Activated naive CD4-positive, alpha-beta T cell treated with anti-CD3 and anti-CD28 coated beads, Interleukin-2, amount 10 ng/mL, durations not matched to agents 7 days and 5 days (primary cell): ENCODE results near the gene CACNG4.
A peak's percentile ranks its signal among the peaks of the same experiment; 100 is the strongest.

Experiments
- CTCF ChIA-PET: fragments of 350-600 bp; sonication (Branson Sonifier 250); formaldehyde crosslinking; loops from one replicate; lab custom pipeline; 2021; ENCODE audit warnings: antibody characterized with exemption; lab: Charles Lee
- DNase-seq: peaks from one replicate; pipeline ENCODE4 v3.0.0-alpha.2; 2020
- H3K27ac Mint-ChIP-seq: one replicate; pipeline ENCODE4 v1.8.0; 2021; ENCODE audit warnings: mild to moderate bottlenecking, moderate library complexity, mixed read lengths
- H3K27me3 Mint-ChIP-seq: one replicate; pipeline ENCODE4 v1.8.0; 2021; ENCODE audit warnings: mild to moderate bottlenecking, mixed read lengths
- H3K36me3 Mint-ChIP-seq: one replicate; pipeline ENCODE4 v1.8.0; 2021; ENCODE audit warnings: mixed read lengths
- H3K4me1 Mint-ChIP-seq: one replicate; pipeline ENCODE4 v1.8.0; 2021; ENCODE audit warnings: mixed read lengths
- H3K4me3 Mint-ChIP-seq: one replicate; pipeline ENCODE4 v1.8.0; 2021; ENCODE audit warnings: mild to moderate bottlenecking, moderate library complexity, mixed read lengths
- H3K9me3 Mint-ChIP-seq: one replicate; pipeline ENCODE4 v1.8.0; 2021; ENCODE audit warnings: mixed read lengths

The CACNG4 gene

DNA sequence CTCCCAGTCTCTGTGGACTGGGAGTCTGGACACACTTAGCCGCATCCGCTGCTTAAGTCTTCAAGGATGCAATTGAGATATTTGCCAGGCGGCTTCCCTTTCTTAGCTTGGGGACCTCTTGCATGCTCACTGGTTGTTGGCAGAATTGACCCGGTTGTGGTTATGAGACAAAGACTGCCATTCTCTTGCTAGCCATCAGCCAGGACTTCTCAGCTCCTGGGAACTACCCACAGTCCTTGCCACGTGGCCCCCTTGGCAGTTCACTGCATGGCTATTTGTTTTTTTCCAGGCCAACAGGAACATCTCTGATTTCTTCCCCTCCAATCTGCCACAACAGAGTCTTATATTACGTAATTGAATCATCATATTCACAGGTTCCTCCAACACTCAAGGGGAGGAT is 25.5 kb downstream of the CACNG4 start:
- H3K4me3 Mint-ChIP-seq: no peak overlapping the region
- no peaks in the 10 kb centered on the region for H3K36me3 Mint-ChIP-seq
- no peak overlapping the region for H3K27ac Mint-ChIP-seq
- H3K9me3 Mint-ChIP-seq: no peaks in the 10 kb centered on the region
- no peak for DNase-seq
- peaks cover 60% of the 10 kb centered on the region for H3K27me3 Mint-ChIP-seq
- CTCF ChIA-PET: interaction anchor here (1.4 kb wide), 1 partner anchor 15 kb away, joined by 3 read pairs; no protein-coding TSS in a partner anchor
- peaks cover 8% of the 10 kb centered on the region for H3K4me1 Mint-ChIP-seq

GRCh38 chr17:66992911-66993442 is 28.5 kb downstream of the CACNG4 start:
- DNase-seq: no peak
- Mint-ChIP-seq H3K4me3 (no peak overlapping the region), H3K4me1 (peaks cover 6% of the 10 kb centered on the region), H3K36me3 (no peaks in the 10 kb centered on the region), H3K27me3 (peaks cover 40% of the 10 kb centered on the region), H3K27ac (no peak overlapping the region), H3K9me3 (no peaks in the 10 kb centered on the region)
- CTCF ChIA-PET: no interaction called here

DNA sequence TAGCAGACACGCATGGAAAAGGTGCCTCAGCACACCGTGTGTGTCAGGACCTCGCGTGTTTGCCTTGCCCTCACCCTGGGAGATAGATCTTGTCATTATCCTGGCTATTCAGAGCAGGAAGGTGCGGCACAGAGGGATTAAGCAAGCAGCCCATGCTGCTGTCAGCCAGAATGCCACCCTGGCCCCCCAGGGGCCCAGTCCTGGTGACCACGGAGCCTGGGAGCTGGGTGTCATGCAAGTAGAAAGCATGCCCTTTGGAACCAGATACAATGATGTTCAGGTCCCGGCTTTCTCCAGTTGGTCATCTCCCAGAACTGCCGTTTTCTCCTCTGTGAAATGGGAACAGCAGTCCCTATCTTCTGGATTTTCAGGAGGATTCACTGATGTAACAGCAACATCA is 29.9 kb downstream of the CACNG4 start:
- Mint-ChIP-seq H3K36me3 (no peaks in the 10 kb centered on the region), H3K4me1 (no peaks in the 10 kb centered on the region), H3K27me3 (peaks cover 26% of the 10 kb centered on the region), H3K9me3 (no peaks in the 10 kb centered on the region), H3K4me3 (no peak overlapping the region), H3K27ac (peak overlapping the region; percentile 58)
- CTCF ChIA-PET: no interaction called here
- DNase-seq: no peak

DNA sequence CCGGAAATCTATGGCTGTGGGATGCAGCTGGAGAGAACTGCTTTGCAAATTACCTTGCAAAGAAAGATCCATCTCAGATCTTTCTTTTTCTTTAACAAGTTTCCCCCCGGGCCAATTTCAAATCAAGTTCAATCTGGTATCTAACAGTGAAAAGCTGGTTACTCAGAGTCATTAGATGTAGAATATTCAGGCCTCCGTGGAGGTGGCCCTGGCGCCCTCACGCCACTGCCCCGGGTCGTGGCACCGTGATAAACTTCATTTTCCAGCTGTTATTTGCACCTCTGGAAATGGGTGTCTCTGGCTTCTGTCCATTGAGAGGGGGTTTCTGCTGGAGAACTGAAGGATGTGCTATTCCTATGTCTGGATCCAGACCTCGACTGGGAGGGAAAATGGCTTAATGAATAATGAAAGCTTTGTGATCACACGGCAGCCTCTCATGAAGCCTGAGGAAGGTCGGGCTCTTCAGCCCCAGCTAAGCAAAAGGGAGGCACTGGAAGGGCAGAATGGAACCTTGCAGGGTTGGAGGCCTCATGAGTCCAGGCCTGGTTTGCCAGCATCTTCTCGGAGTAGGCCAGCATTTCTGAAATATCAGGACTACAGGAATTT is 30.5 kb downstream of the CACNG4 start:
- H3K27ac Mint-ChIP-seq: no peak overlapping the region
- no peak overlapping the region for H3K4me3 Mint-ChIP-seq
- no peaks in the 10 kb centered on the region for H3K4me1 Mint-ChIP-seq
- no peaks in the 10 kb centered on the region for H3K36me3 Mint-ChIP-seq
- DNase-seq: no peak
- peaks cover 19% of the 10 kb centered on the region for H3K27me3 Mint-ChIP-seq
- CTCF ChIA-PET: no interaction called here
- no peaks in the 10 kb centered on the region for H3K9me3 Mint-ChIP-seq

- Mint-ChIP-seq H3K4me3 (no peak overlapping the region), H3K9me3 (no peaks in the 10 kb centered on the region), H3K27me3 (peaks cover 17% of the 10 kb centered on the region), H3K27ac (no peak overlapping the region), H3K36me3 (no peaks in the 10 kb centered on the region), H3K4me1 (no peaks in the 10 kb centered on the region)
- CTCF ChIA-PET: no interaction called here
- no peak for DNase-seq
Observed at GRCh38 chr17:66995944-66996343, 31.4 kb downstream of the CACNG4 start.

- H3K4me1 Mint-ChIP-seq: no peaks in the 10 kb centered on the region
- CTCF ChIA-PET: no interaction called here
- H3K27ac Mint-ChIP-seq: no peak overlapping the region
- H3K27me3 Mint-ChIP-seq: peaks cover 11% of the 10 kb centered on the region
- no peak for DNase-seq
- no peaks in the 10 kb centered on the region for H3K36me3 Mint-ChIP-seq
- H3K9me3 Mint-ChIP-seq: no peaks in the 10 kb centered on the region
- no peak overlapping the region for H3K4me3 Mint-ChIP-seq
Observed at GRCh38 chr17:66996926-66997325, 32.4 kb downstream of the CACNG4 start.

GRCh38 chr17:67003231-67003630 is 38.7 kb downstream of the CACNG4 start:
- Mint-ChIP-seq H3K4me1 (no peaks in the 10 kb centered on the region), H3K4me3 (no peak overlapping the region), H3K27me3 (peaks cover 17% of the 10 kb centered on the region), H3K36me3 (no peaks in the 10 kb centered on the region), H3K27ac (no peak overlapping the region), H3K9me3 (no peaks in the 10 kb centered on the region)
- CTCF ChIA-PET: no interaction called here
- no peak for DNase-seq

DNA sequence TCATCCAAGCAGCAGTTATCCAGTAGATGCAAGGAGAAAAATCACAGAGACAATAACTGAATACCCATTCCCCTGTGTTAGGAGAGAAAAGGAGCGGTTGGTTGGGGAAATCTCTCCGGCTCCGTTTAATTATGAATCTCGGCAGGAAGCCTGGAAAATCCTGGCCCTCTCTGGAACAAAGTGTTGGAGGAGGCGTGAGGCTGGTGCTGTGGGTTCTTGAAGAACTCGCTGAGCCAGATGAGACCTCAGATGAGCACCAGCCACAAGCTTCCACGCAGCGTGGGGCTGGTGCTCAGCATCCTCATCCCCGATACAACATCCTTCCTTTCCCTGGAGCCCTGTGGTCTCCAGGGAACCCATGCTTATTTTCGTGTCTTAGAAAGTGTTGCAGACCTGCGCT is 39.7 kb downstream of the CACNG4 start:
- Mint-ChIP-seq H3K9me3 (no peaks in the 10 kb centered on the region), H3K27me3 (peaks cover 17% of the 10 kb centered on the region), H3K4me3 (no peak overlapping the region), H3K4me1 (no peaks in the 10 kb centered on the region), H3K27ac (no peak overlapping the region), H3K36me3 (no peaks in the 10 kb centered on the region)
- CTCF ChIA-PET: no interaction called here
- DNase-seq: no peak

- no peak for DNase-seq
- Mint-ChIP-seq H3K4me3 (no peak overlapping the region), H3K27ac (no peak overlapping the region), H3K9me3 (no peaks in the 10 kb centered on the region), H3K36me3 (no peaks in the 10 kb centered on the region), H3K27me3 (peaks cover 42% of the 10 kb centered on the region), H3K4me1 (no peaks in the 10 kb centered on the region)
- CTCF ChIA-PET: interaction anchor here (0.8 kb wide), 1 partner anchor 13 kb away, joined by 3 read pairs; no protein-coding TSS in a partner anchor
Observed at GRCh38 chr17:67007266-67007665, 42.8 kb downstream of the CACNG4 start.

GRCh38 chr17:67008101-67008500 is 43.6 kb downstream of the CACNG4 start:
- no peak overlapping the region for H3K4me3 Mint-ChIP-seq
- DNase-seq: no peak
- no peaks in the 10 kb centered on the region for H3K9me3 Mint-ChIP-seq
- H3K36me3 Mint-ChIP-seq: no peaks in the 10 kb centered on the region
- H3K27ac Mint-ChIP-seq: no peak overlapping the region
- no peaks in the 10 kb centered on the region for H3K4me1 Mint-ChIP-seq
- CTCF ChIA-PET: interaction anchor here (0.8 kb wide), 1 partner anchor 13 kb away, joined by 3 read pairs; no protein-coding TSS in a partner anchor
- H3K27me3 Mint-ChIP-seq: peaks cover 45% of the 10 kb centered on the region

DNA sequence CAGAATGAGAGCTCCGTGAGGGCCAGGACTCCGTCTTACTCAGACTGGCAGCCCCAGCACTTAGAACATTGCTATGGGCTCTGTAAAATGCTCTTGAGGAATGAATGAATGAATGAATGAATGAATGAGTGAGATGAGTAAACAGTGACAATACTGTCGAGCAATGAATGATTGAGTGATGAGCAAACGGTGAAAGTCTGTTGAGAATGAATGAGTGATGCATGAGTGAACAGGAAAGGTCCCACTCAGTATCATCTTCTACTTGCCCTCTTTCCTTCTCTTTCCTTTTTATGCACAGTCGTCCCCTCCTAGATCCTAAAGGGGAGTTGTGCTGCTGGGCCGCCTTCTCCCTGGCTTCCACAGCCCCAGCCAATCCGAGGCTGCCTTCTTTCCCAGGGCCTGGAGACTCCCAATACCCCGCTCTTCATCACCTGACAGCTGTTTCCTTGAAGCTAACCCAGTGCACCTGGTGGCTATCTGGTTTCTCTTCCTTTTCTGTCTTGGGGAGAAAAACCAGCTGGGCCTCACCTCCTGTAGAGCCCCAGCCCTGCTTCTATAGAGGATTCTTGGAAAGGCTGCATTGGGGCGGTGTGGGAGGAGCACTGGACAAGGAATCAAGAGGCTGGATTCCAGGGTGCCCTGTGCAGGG is 47.1 kb downstream of the CACNG4 start:
- H3K4me3 Mint-ChIP-seq: no peak overlapping the region
- no peak for DNase-seq
- H3K36me3 Mint-ChIP-seq: no peaks in the 10 kb centered on the region
- H3K27me3 Mint-ChIP-seq: peaks cover 36% of the 10 kb centered on the region
- CTCF ChIA-PET: no interaction called here
- no peak overlapping the region for H3K27ac Mint-ChIP-seq
- no peaks in the 10 kb centered on the region for H3K4me1 Mint-ChIP-seq
- H3K9me3 Mint-ChIP-seq: no peaks in the 10 kb centered on the region

GRCh38 chr17:67013891-67014290 is 49.4 kb downstream of the CACNG4 start:
- Mint-ChIP-seq H3K27ac (no peak overlapping the region), H3K9me3 (no peaks in the 10 kb centered on the region), H3K4me3 (no peak overlapping the region), H3K36me3 (no peaks in the 10 kb centered on the region), H3K27me3 (peaks cover 36% of the 10 kb centered on the region), H3K4me1 (no peaks in the 10 kb centered on the region)
- CTCF ChIA-PET: no interaction called here
- DNase-seq: no peak

DNA sequence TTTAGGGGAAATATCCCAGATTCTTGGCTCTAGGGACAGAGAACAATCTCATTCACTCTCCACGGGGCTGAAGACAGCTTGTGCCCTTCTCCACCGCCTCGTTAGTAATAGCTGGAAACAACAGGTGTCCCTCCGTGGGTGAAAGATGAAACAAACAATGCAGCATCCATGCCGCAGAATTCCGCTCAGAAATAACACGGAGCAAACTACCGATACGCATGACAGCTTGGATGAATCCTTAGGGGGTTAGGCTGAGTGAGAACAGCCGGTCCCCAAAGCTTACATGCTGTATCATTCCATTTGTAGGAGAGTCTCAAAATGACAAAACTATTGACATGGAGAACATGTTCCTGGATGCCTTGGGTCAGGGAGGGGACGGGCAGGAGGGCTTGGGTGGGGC is 50.5 kb downstream of the CACNG4 start:
- DNase-seq: no peak
- H3K4me3 Mint-ChIP-seq: no peak overlapping the region
- H3K4me1 Mint-ChIP-seq: no peaks in the 10 kb centered on the region
- CTCF ChIA-PET: no interaction called here
- no peaks in the 10 kb centered on the region for H3K9me3 Mint-ChIP-seq
- no peaks in the 10 kb centered on the region for H3K36me3 Mint-ChIP-seq
- no peak overlapping the region for H3K27ac Mint-ChIP-seq
- H3K27me3 Mint-ChIP-seq: peaks cover 33% of the 10 kb centered on the region

DNA sequence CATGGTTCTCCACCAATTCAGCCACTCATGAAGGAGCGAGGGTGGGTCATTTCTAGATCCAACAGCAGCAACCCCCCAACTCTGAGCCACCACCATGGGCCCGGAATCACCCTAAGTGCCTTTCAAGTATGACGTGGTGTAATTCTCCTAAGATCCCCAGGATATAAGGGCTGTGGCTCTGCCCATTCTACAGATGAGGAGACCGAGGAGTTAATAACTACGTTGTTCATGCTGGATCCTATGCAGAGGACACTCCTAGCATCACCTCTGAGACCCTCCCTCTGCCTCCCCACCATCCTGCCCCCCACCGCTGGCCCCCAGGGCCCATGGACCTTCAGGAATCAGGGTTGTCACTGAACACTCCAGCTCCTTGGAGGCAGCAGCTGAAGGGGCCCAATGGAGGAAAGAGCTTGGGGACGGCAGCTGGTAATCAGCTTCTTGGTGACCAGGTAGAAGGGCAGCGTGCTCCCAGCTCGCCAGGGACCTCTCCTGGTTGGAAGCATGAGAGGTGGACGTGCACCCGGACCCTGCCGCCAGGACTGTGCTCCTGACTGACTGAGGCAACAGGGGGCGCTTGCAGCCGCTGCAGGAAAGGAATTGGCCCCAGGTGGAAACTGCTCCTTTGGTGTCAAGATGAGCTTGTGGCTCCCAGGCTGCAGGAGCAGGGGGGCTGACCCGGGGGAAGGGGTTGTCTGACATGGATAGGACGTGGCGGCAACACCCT is 51.7 kb downstream of the CACNG4 start:
- H3K27me3 Mint-ChIP-seq: peaks cover 22% of the 10 kb centered on the region
- no peaks in the 10 kb centered on the region for H3K36me3 Mint-ChIP-seq
- no peak overlapping the region for H3K27ac Mint-ChIP-seq
- no peaks in the 10 kb centered on the region for H3K4me1 Mint-ChIP-seq
- CTCF ChIA-PET: no interaction called here
- no peak for DNase-seq
- H3K4me3 Mint-ChIP-seq: no peak overlapping the region
- no peaks in the 10 kb centered on the region for H3K9me3 Mint-ChIP-seq
